ENCODE results near the gene ZBTB26.

The ZBTB26 gene

GRCh38 chr9:122931226-122932121 lies at the start of gene ZBTB26:
Gene ZBTB26, minus strand, starts transcription at chr9:122931512. Its CDS starts 11,578 bp downstream, at chr9:122919934.
- no peak for TF ChIP-seq CTCF (IDR thresholded peaks at IDR 0.05; ENCODE audit: low read depth, low read length, missing control alignments)
- DNase-seq (ENCODE audit: low read depth), result peak; percentile 68
- H3K4me3 ChIP-seq (ENCODE audit: low read depth, low read length), result peak within 1 kb of the TSS; percentile 92
- in situ Hi-C loops (cut with HindIII; ENCODE audit: low sequenced_read_pairs), result no loop called here

GRCh38 chr9:122978601-122979000 lies 47.3 kb upstream of the ZBTB26 start:
- in situ Hi-C loops (cut with HindIII; ENCODE audit: low sequenced_read_pairs), result no loop called here
- DNase-seq (ENCODE audit: low read depth), result no peak
- TF ChIP-seq CTCF (IDR thresholded peaks at IDR 0.05; ENCODE audit: low read depth, low read length, missing control alignments), result no peak
- H3K4me3 ChIP-seq (ENCODE audit: low read depth, low read length), result no peak overlapping the region

GRCh38 chr9:122975196-122975595 lies 43.9 kb upstream of the ZBTB26 start:
- in situ Hi-C loops (cut with HindIII; ENCODE audit: low sequenced_read_pairs), result no loop called here
- no peak overlapping the region for H3K4me3 ChIP-seq (ENCODE audit: low read depth, low read length)
- no peak for DNase-seq (ENCODE audit: low read depth)
- no peak for TF ChIP-seq CTCF (IDR thresholded peaks at IDR 0.05; ENCODE audit: low read depth, low read length, missing control alignments)

- no peak overlapping the region for H3K4me3 ChIP-seq (ENCODE audit: low read depth, low read length)
- no peak for DNase-seq (ENCODE audit: low read depth)
- no peak for TF ChIP-seq CTCF (IDR thresholded peaks at IDR 0.05; ENCODE audit: low read depth, low read length, missing control alignments)
- in situ Hi-C loops (cut with HindIII; ENCODE audit: low sequenced_read_pairs), result no loop called here
Observed at GRCh38 chr9:122961139-122961538, 29.8 kb upstream of the ZBTB26 start.

- TF ChIP-seq CTCF (IDR thresholded peaks at IDR 0.05; ENCODE audit: low read depth, low read length, missing control alignments), result no peak
- no peak for DNase-seq (ENCODE audit: low read depth)
- in situ Hi-C loops (cut with HindIII; ENCODE audit: low sequenced_read_pairs), result no loop called here
- H3K4me3 ChIP-seq (ENCODE audit: low read depth, low read length), result no peak overlapping the region
Observed at GRCh38 chr9:122955961-122956360, 24.6 kb upstream of the ZBTB26 start.

GRCh38 chr9:122954253-122954691 lies 23.0 kb upstream of the ZBTB26 start:
- TF ChIP-seq CTCF (IDR thresholded peaks at IDR 0.05; ENCODE audit: low read depth, low read length, missing control alignments), result no peak
- H3K4me3 ChIP-seq (ENCODE audit: low read depth, low read length), result no peak overlapping the region
- in situ Hi-C loops (cut with HindIII; ENCODE audit: low sequenced_read_pairs), result no loop called here
- DNase-seq (ENCODE audit: low read depth), result peak; percentile 45
